GM18526 (cell line): Measurements from ENCODE around the gene RFX3.

Experiments
- POLR2A ChIP-seq: IDR thresholded peaks from 3 replicates; pipeline ENCODE4 v1.6.1; 2011; ENCODE audit not compliant: insufficient read length; ENCODE audit errors: extremely low read depth

Gene RFX3

DNA sequence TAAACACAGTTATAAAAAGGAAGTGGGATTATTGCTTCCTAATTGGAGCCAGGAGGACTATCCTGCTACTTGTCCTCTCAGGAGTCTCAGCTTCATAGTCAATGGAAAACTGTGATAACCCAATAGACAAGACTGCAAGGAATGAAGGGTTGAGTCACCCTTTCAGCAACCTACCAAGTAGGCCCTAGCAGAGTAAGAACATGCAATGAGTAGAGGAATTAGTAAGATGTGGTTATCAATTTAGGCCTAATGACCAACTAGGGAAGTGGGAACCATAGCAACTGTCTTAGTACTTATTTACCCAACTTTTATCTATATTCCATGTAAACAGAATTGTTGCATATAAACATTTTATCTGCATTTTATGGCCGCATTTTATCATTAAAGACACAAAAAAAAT, 310.1 kb downstream of the RFX3 start:
- no peak for TF ChIP-seq POLR2A

DNA sequence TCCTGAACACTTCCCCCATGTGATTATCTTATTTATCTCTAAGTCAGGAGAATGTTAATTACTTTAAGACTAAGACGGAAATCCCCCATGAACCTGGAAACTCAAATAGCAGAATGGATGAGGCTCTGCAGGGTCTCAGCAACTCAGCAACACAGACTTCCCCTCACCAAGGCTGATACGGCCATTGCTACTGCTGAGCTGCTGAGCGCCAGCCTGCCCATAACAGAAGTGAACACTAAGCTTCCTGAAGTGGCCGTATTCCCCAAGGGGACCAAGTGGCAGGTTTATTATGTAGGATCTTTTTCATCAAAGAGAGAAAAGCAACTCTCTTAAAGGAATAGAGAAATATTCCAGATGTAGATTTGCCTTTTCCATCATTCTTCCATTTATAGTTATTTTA, 311.1 kb downstream of the RFX3 start:
- TF ChIP-seq POLR2A, result no peak

DNA sequence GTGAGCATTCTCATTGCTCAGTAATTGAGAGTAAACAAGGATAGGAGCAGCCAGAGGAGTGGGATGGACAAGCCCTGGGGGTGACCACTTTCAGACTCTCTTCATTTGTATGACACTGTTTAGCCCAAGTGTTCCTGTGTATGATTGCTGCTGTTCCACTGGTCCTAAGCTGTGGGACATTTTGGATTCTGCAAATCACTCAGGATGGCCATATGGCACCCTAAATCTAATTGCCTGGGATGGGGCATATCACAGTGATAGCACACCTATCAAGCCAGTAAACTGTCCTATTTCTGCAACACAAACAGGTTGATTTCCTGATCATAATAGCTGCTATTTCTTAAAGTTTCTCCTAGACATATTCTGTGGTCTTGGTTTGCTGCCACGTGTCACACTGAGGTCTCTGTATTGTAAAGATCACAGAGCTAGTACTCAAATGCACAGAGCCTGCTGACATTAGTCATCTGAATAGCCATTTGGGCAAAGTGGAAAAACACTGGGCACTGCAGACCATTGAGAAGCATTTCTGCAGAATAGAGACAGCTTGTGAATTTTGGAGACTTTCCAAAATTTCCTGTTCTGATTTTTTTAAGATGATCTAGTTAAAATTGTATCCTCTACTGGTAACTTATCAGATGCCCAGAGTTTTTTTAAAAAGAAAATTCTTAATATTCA, 320.2 kb downstream of the RFX3 start:
- TF ChIP-seq POLR2A, result no peak

DNA sequence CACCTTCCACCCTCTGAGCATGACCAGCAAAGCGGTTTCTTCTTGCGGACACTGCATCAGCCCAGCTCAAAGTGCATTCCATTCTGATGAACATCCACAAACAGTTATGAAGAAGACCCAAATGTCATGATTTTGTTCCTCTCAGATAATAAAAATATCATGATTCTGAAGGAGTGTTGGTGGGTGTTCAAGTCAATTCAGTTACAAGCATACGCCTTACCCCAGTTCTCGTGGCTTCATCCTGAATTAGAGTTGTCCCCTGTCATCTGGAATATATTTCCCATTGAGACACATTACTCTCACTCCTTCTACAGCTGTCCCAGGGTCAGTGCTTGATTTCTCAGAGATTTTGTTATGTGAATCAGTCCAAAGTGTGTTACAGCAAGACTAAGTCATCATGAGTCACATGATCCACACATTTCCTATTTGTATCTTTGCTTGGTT, 325.4 kb downstream of the RFX3 start:
- no peak for TF ChIP-seq POLR2A

DNA sequence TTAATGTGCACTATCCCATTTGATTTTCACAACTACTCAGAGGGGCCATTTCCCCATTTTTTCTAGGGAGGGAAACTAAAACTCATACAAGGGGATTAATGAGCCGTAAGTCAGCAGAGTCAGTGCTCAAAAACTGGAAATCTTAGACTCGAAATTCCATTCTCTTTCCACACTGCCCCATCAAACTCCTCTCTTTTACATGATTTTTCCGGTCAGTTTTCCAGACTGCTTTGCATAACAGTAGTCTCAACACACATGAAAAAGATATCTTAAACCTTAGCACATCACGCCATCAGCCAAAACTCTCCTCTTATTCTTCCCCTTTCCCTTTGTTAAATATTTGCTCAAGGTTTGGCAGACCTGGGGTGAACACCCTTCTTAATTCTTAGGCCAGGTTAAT, 332.0 kb downstream of the RFX3 start:
- TF ChIP-seq POLR2A, result no peak

DNA sequence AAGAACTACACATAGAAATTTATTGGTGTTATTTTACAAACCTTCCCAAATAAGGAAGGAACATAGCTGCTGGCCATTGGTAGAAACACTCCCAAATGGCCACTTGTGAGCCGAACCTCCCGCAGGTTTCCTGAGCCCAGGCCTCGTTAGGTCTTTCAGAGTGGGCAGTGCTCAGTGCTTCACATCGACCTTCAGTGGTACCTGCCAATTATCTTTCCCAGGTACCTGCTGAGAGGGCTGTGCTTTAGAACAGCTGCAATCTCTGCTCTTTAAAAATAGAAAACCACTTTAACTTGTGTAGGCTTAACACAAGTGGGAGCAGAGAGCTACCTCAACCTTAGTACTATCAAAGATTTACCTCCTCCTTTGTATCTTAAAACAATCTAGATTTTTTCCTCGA, 334.1 kb downstream of the RFX3 start:
- TF ChIP-seq POLR2A, result no peak

DNA sequence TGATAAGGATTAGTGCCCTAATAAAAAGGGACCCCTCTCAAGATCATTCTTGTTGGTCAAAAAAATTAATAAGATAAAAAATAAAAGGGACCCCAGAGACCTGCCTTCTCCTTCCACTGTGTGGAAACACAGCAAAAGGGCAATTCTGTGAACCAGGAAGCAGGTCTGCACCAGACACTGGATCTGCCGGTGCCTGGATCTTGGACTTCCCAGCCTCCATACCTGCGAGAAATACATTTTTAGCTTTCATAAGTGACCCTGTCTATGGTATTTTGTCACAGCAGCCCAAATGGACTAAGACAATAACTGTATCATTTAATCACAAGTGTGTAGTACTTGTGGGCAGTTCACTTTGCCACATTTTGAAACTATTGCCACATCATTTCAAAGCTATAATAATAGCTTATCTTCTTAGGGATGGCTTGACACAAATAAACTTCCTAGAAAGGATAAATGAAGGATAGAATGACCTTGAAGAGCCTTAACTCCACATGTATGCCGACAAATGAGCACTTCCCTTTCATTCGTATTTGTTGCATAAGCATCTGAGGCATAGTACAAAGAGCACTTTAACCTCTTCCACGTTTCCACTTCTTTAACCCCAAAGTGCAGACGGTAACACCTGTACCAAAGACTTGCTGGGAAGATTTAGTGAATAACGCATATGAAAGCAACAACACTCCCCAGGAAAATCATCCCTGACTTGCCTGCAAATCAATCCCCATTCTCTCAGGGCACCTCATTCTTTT, 336.5 kb downstream of the RFX3 start:
- TF ChIP-seq POLR2A, result no peak

DNA sequence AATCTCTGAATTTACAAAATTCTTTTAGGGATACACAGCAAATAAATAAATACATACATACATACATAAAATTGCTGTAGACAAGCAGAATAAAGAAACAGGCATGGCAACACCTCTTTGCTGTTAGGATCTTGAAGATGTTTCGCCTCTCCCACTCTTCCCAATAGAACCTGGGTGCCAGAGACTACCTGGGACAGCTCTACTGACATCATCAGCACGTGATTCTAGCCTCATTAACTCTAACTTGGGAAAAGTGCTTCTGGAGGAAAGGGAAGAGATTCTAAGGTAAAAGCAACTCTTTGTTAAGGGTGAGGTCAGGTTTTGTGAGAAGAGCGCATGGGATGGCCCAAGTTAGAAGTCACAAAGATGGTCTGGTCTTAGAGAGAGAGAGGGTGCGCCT, 339.1 kb downstream of the RFX3 start:
- no peak for TF ChIP-seq POLR2A

DNA sequence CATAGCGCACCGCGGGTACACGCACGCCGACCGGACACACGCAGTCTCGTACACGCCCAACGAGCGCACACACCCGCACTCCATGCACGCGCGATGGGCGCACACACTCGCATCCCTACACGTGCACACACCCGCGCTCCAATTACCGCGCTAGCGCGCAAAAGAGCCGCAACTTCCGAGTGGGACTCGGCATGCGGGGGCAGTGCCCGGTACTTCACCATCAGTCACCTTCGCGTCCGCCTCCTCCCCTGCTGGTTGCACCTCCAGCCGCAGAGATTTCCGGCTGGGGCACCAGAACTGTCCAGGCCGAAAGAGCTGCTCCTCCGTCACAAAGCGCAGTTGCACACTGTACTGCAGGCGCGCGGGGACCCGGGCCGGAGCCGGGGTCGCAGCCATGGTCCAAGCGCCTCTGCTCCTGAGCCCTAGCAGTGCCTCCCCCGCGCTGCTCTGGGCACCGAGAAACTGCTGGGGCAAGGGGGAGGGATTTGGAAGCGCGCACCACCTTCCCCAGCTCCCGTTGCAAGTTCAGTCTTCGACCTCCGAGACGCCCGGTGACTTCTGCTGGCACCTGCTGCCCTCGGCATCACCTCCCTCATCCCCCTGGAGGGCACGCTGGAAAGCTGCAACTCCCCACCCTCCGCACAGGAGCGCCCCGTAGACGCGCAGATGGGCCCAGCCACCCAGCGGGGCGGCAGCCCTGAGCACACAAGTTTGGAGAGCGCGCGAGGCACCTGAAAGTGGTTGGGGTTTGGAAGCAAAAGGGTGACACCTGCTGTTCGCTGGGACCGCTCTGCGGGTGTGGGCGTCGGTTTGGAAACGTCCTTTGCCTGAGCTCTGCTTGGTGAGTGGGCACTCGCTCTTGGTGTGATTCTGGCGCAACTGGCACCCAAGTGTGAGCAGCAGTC, 344.5 kb downstream of the RFX3 start:
- no peak for TF ChIP-seq POLR2A

DNA sequence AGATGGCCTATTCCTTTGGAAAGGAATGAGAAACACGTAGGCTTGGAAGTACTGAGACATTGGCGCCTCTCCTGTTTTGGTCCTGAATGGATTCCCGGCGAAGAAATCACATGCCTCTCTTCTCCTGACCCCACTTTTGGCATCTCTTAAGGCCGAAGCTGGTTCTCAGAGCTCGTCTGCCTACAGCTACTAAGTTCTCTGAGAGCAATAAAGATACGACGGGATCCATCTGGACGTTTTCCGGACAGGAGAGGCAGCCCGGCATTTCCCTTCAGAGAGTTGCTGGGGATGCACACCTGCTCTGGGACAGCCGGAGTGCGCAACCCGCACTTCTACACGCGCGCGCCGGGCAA, 345.1 kb downstream of the RFX3 start:
- TF ChIP-seq POLR2A, result no peak

DNA sequence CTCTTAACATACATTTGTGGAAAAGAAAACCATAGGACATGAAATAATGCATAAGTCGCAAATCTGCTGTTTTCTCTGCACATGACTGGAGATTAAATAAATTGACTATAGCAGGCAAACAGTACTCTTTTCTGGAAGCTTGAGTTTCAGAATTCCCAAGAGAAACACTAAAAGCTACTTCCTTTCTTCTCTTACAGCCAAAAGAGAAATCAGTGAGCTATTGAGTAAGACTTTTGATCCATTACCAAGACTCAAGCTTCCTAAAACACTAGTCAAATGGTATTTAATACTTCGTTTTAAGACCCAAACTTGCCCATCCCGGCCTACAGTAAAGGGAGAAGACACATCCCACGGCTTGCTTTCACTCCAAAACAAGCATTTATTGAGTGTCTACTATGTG, 346.1 kb downstream of the RFX3 start:
- TF ChIP-seq POLR2A, result no peak

DNA sequence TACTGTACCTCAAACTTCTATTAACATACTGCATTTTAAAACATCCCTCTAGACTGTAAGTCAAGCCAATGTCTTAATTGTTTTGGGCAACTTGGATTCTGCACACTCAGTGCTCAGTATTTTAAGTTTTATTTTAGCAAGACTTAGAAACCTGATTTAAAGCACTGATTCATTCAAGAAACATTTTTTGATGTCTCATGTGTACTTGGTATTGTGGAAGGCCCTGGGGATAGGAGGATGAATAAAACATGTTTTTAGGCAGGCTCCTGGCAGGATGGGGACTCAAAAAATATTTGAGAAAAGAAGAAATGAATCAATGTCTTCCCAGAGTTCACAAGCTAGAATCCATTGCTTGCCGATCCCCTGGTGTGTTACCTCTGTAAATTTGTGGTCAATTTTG, 347.9 kb downstream of the RFX3 start:
- TF ChIP-seq POLR2A, result no peak

DNA sequence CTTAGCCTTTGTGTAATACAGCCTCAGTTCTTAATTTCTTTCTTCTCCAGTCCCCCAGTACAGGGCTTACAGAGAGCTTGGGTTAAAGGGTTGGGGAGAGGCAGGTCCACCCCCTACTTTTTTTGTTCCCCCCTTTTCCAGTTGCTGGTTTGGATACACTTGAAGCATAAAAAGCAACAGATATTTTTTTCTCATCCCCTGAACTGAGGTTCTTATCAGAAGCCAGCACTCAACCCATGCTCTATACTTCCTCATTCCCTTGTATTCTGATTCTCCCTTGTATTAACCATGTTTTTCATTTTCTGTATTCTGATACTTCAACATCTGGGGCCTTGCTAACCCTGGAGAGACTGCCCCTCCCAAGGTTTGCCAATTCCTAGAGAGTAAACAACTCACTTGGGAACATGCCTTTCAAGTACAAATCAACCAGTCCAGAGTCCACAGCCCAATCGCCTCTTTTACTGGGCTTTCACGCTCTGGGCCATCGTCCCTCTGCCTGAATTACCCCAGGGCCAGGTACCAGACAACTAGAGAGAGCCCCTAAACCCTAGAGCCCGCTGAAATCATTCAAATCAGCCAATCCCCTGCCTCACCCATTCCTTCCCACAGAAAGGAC, 348.5 kb downstream of the RFX3 start:
- no peak for TF ChIP-seq POLR2A

DNA sequence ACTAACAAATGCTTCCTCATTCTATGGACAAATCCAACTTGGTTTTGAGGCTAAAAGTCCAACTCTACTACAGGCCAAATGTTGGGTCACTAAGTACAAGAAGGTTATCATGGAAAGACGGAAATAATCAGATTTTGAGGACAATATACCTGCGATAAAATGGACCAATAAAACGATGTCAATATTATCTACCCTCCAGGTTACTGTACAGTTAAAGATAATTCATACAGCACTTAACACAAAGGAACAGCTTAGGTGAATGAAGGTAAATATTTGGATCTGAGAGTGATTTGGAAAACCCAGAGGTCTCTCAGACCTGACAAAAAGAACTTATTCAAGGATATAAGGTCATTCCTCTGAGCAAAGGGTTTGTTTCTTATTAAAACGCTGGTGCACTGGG, 352.4 kb downstream of the RFX3 start:
- no peak for TF ChIP-seq POLR2A

DNA sequence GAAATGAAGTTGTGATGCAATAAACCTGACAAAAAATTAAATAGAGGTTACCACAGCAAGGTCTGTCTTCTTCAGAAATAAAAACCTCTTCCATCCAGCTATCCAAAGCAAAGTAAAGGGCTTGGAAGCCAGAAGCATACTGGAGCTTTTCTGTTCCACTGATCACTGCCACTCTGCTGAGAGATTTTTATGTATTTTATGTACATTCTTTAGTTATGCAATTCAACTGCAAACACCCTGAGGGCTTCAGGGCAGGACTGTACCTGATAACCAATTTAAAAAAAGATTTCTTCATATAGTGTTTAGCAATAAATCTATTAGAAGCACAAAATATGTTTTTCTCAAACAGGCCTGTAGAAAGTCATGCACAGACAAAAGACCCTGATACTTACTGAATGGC, 355.0 kb downstream of the RFX3 start:
- TF ChIP-seq POLR2A, result no peak
